GM12891 (cell line): ENCODE results near the gene RGS10.

Experiments used
- DNase-seq: peaks from one replicate; pipeline ENCODE4 v3.0.0; 2011; ENCODE audit warnings: low spot score; ENCODE audit not compliant: insufficient read length
- FAIRE-seq: peaks from 2 replicates; lab custom pipeline; 2011; peaks lifted over from hg19 to GRCh38; lab: Jason Lieb, UNC
- PAX5 ChIP-seq: IDR thresholded peaks from 2 replicates; pipeline ENCODE4 v1.6.1; 2011; ENCODE audit warnings: low read length, moderate library complexity, mild to moderate bottlenecking; ENCODE audit not compliant: insufficient read depth, severe bottlenecking
- POLR2A ChIP-seq: IDR thresholded peaks from 2 replicates; pipeline ENCODE4 v1.6.1; 2011; ENCODE audit warnings: low read depth, low read length, control low read depth
- POLR2AphosphoS5 ChIP-seq: IDR thresholded peaks from 2 replicates; pipeline ENCODE4 v1.6.1; 2011; ENCODE audit warnings: low read depth, low read length, control low read depth
- POU2F2 ChIP-seq: IDR thresholded peaks from 2 replicates; pipeline ENCODE4 v1.6.1; 2011; ENCODE audit warnings: low read depth, mild to moderate bottlenecking, control low read depth, low read length, moderate library complexity
- SPI1 ChIP-seq: IDR thresholded peaks from 2 replicates; pipeline ENCODE4 v1.6.1; 2011; ENCODE audit warnings: low read depth, low read length, control low read depth
- TAF1 ChIP-seq: IDR thresholded peaks from 2 replicates; pipeline ENCODE4 v1.6.1; 2011; ENCODE audit warnings: low read depth, low read length, control low read depth

The RGS10 gene

GRCh38 chr10:119521443-119522204, 20.9 kb downstream of the RGS10 start:
- TF ChIP-seq POLR2AphosphoS5, result no peak
- TF ChIP-seq PAX5, result no peak
- no peak for TF ChIP-seq POLR2A
- TF ChIP-seq TAF1, result no peak
- TF ChIP-seq SPI1, result no peak
- no peak for TF ChIP-seq POU2F2
- peak; percentile 5 for FAIRE-seq
- DNase-seq, result no peak

- no peak for FAIRE-seq
- DNase-seq, result no peak
- TF ChIP-seq SPI1, result no peak
- no peak for TF ChIP-seq POLR2AphosphoS5
- TF ChIP-seq POLR2A, result no peak
- TF ChIP-seq TAF1, result no peak
- no peak for TF ChIP-seq POU2F2
- no peak for TF ChIP-seq PAX5
Measured at GRCh38 chr10:119520283-119520682, 22.2 kb downstream of the RGS10 start.

GRCh38 chr10:119518936-119519335, 23.6 kb downstream of the RGS10 start:
- FAIRE-seq (no peak), DNase-seq (no peak)
- TF ChIP-seq SPI1 (no peak), TAF1 (no peak), POLR2AphosphoS5 (no peak), PAX5 (no peak), POU2F2 (no peak), POLR2A (no peak)

- no peak for DNase-seq
- no peak for FAIRE-seq
- no peak for TF ChIP-seq POU2F2
- TF ChIP-seq TAF1, result no peak
- no peak for TF ChIP-seq SPI1
- TF ChIP-seq POLR2AphosphoS5, result no peak
- no peak for TF ChIP-seq POLR2A
- TF ChIP-seq PAX5, result no peak
Measured at GRCh38 chr10:119518176-119518575, 24.3 kb downstream of the RGS10 start.

- peak; percentile 97 for FAIRE-seq
- TF ChIP-seq POLR2AphosphoS5 (peak; percentile 47; the same call in 1 of the 2 replicates), SPI1 (peak; percentile 91), PAX5 (no peak)
- DNase-seq, result peak; percentile 54
Measured at GRCh38 chr10:119517235-119518141, 25.0 kb downstream of the RGS10 start.

GRCh38 chr10:119516381-119517234, 25.9 kb downstream of the RGS10 start:
- FAIRE-seq, result peak; percentile 91
- TF ChIP-seq POLR2AphosphoS5, result no peak
- TF ChIP-seq PAX5, result no peak
- peak; percentile 74 for TF ChIP-seq SPI1
- TF ChIP-seq POU2F2, result no peak; the same call in 1 of the 2 replicates
- TF ChIP-seq POLR2A, result peak; percentile 58
- TF ChIP-seq TAF1, result no peak; the same call in 1 of the 2 replicates
- DNase-seq, result peak; percentile 68

GRCh38 chr10:119515511-119516045, 26.9 kb downstream of the RGS10 start:
- FAIRE-seq, result no peak

GRCh38 chr10:119514819-119515218, 27.7 kb downstream of the RGS10 start:
- FAIRE-seq (no peak), DNase-seq (no peak)
- TF ChIP-seq POU2F2 (no peak), TAF1 (no peak), POLR2A (no peak), PAX5 (no peak), SPI1 (no peak), POLR2AphosphoS5 (no peak)

More at GRCh38 chr10:119515511-119516045, 26.9 kb downstream of the RGS10 start:
- no peak for DNase-seq
- TF ChIP-seq POLR2AphosphoS5, result no peak
- TF ChIP-seq POU2F2, result no peak
- no peak for TF ChIP-seq SPI1
- no peak for TF ChIP-seq TAF1
- TF ChIP-seq POLR2A, result no peak
- TF ChIP-seq PAX5, result no peak
